ENCODE measurements around the gene INF2. TPM values are rescaled to one million over a fixed set of nuclear protein-coding genes. Genes with fewer than 3 reads are reported as not detected.

Gene INF2
- total RNA-seq, 4 donors from 2014 or later = 44.6 to 102 (median 64.7) TPM

- Histone ChIP-seq H3K36me3 (peaks cover 0 to 9% of the 10 kb centered on the region in 2 donors), H3K4me1 (peaks cover 0 to 50% (median 11%) of the 10 kb centered on the region in 3 donors), H3K9me3 (no peaks in the 10 kb centered on the region), H3K4me3 (peak overlapping the region; percentile 39 to 77), H3K27ac (peak overlapping the region in 3 of 4 donors; percentile 49 to 78 (median 77)), H3K27me3 (no peaks in the 10 kb centered on the region)
- TF ChIP-seq POLR2AphosphoS5 (IDR thresholded peaks at IDR 0.05) (no peak), CTCF (IDR thresholded peaks at IDR 0.05) (no peak), POLR2A (IDR thresholded peaks at IDR 0.05) (no peak), EP300 (IDR thresholded peaks at IDR 0.05) (no peak)
- ATAC-seq = peak; percentile 17
- no CpG with 5 or more reads among the region's 27 CpGs for WGBS, 2 donors (ENCODE audit: low coverage in 1 of 2)
Measured at GRCh38 chr14:104724407-104724980, 35.1 kb downstream of the INF2 start.

- H3K27me3 ChIP-seq = no peaks in the 10 kb centered on the region
- H3K27ac ChIP-seq = peak overlapping the region in 3 of 4 donors; percentile 31 to 78 (median 77)
- WGBS, 2 donors (ENCODE audit: low coverage in 1 of 2) = 18 to 34% methylated on average over 2 to 5 of the region's 24 CpGs
- peaks cover 0 to 50% (median 11%) of the 10 kb centered on the region in 3 donors for H3K4me1 ChIP-seq
- peak in 3 of 4 experiments; percentile 17 to 30 (median 26) for TF ChIP-seq CTCF (IDR thresholded peaks at IDR 0.05)
- TF ChIP-seq POLR2AphosphoS5 (IDR thresholded peaks at IDR 0.05) = no peak
- H3K36me3 ChIP-seq = peaks cover 0 to 3% of the 10 kb centered on the region in 2 donors
- peak overlapping the region; percentile 39 to 77 for H3K4me3 ChIP-seq
- ATAC-seq = peak; percentile 22
- H3K9me3 ChIP-seq = no peaks in the 10 kb centered on the region
Measured at GRCh38 chr14:104724981-104725771, 35.8 kb downstream of the INF2 start.

GRCh38 chr14:104725772-104726548 lies 36.5 kb downstream of the INF2 start:
- Histone ChIP-seq H3K4me1 (peaks cover 0 to 50% (median 11%) of the 10 kb centered on the region in 3 donors), H3K4me3 (no peak overlapping the region), H3K27ac (no peak overlapping the region), H3K36me3 (no peaks in the 10 kb centered on the region), H3K27me3 (no peaks in the 10 kb centered on the region), H3K9me3 (no peaks in the 10 kb centered on the region)
- 60% methylated on average over 1 of the region's 25 CpGs; no CpG with 5 or more reads in 1 of the 2 donors for WGBS, 2 donors (ENCODE audit: low coverage in 1 of 2)
- ATAC-seq = no peak
- TF ChIP-seq POLR2A (IDR thresholded peaks at IDR 0.05) = no peak
- no peak for TF ChIP-seq CTCF (IDR thresholded peaks at IDR 0.05)
- no peak for TF ChIP-seq POLR2AphosphoS5 (IDR thresholded peaks at IDR 0.05)
- no peak for TF ChIP-seq EP300 (IDR thresholded peaks at IDR 0.05)

GRCh38 chr14:104726600-104727451 lies 37.4 kb downstream of the INF2 start:
- TF ChIP-seq POLR2AphosphoS5 (IDR thresholded peaks at IDR 0.05) (no peak), POLR2A (IDR thresholded peaks at IDR 0.05) (no peak), EP300 (IDR thresholded peaks at IDR 0.05) (no peak), CTCF (IDR thresholded peaks at IDR 0.05) (no peak)
- Histone ChIP-seq H3K36me3 (no peaks in the 10 kb centered on the region), H3K27me3 (no peaks in the 10 kb centered on the region), H3K9me3 (no peaks in the 10 kb centered on the region), H3K4me1 (peaks cover 0 to 53% (median 11%) of the 10 kb centered on the region in 3 donors), H3K4me3 (no peak overlapping the region), H3K27ac (no peak overlapping the region)
- 86 to 88% methylated on average over 3 to 4 of the region's 21 CpGs for WGBS, 2 donors (ENCODE audit: low coverage in 1 of 2)
- ATAC-seq = no peak

All from gastroesophageal sphincter (tissue), 4 donors.